Activated CD4-positive, alpha-beta T cell treated with anti-CD3 and anti-CD28 coated beads, Interleukin-2, amount 50 U/mL, for 24 hours (primary cell): ENCODE results near the gene VWA7.

ENCODE experiments used
- DNase-seq, 2 donors: peaks; one replicate each; pipeline ENCODE4 v3.0.0-alpha.2; 2020; ENCODE audit warnings: low read depth in 1 of 2, low spot score in 1 of 2

The VWA7 gene

GRCh38 chr6:31758281-31758680 is 18.8 kb downstream of the VWA7 start:
- DNase-seq: no peak

DNA sequence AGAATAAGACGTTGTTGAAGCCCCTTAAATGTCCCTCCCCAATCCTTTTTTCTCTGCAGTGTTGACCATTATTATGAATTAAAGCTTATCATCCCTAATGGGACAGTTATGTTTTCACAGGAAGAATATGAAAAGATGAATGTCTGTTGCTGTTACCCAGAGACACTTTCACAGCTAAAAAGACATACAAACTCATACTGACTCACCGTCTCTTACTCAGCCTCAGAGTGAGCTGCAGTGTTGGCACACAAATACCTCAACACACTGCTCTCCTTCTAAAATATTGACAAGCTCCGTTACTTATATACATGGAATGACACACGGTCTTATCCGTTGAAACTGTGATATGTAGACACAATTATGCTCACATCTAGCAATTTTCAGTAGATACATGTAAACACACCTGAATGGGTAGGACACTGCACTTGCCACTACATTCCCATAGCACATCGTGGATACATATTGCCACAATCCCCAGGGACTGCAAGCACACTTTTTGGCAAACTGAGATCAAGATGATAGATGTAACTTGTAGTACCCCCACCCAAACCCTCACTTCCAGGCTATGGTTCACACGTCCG is 24.3 kb downstream of the VWA7 start:
- DNase-seq: no peak

GRCh38 chr6:31750411-31751022 is 26.6 kb downstream of the VWA7 start:
- DNase-seq: no peak

- no peak for DNase-seq
Observed at GRCh38 chr6:31749301-31750036, 27.7 kb downstream of the VWA7 start.

DNA sequence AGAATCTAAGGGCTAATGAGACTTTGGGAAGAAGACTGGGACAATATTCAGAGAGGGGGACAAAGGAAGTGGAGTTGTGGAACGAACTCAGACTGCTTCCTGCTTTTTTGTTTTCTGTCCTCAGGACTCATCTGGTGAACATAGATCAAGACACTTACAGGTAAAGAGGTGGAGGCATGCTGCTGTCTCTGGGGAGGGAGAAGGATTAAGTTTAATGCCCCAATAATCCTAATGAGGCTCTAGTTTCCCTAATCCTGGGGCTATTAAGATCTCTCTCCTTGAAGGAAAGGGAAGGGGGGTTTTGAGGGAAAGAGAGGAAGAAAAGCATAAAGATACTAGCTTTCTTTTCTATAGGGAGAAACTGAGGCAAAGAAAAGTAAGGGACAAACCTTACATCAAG is 32.7 kb downstream of the VWA7 start:
- no peak for DNase-seq

- DNase-seq: no peak
Observed at GRCh38 chr6:31742894-31743293, 34.2 kb downstream of the VWA7 start.

GRCh38 chr6:31741815-31742214 is 35.3 kb downstream of the VWA7 start:
- no peak for DNase-seq

- DNase-seq: no peak
Observed at GRCh38 chr6:31740397-31741223, 36.5 kb downstream of the VWA7 start.

DNA sequence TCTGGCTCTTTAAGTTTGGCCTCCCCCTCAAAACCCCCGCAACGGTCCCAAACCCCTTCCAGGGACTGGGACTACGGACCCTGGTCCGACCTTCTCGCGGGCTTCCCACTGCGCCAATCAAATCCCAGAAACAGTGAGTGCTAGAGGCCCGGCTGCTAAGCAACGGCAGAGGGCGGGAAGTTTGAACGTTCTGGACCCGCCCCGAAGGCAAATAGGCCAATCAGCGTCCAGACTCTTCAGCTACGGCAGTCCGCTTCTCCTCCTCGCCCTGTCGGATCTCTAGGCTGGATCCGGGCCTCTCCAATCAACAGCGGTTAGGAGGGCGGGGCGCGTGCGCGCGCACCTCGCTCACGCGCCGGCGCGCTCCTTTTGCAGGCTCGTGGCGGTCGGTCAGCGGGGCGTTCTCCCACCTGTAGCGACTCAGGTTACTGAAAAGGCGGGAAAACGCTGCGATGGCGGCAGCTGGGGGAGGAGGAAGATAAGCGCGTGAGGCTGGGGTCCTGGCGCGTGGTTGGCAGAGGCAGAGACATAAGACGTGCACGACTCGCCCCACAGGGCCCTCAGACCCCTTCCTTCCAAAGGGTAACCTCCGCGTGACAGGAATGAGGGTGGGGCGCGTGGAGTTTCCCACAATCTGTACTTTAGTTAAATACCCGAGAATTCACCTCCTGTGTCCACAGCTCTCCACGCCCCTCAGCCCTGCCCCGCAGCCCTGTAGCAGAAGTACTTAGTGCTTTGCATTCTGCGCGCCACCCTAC is 37.3 kb downstream of the VWA7 start, which contains the start of gene MSH5:
TSS of gene MSH5 (plus strand) at position 367 of the 758 bp plus-strand sequence. CDS start 462 bp downstream, outside the sequence.
- DNase-seq: peak; percentile 87 to 96

DNA sequence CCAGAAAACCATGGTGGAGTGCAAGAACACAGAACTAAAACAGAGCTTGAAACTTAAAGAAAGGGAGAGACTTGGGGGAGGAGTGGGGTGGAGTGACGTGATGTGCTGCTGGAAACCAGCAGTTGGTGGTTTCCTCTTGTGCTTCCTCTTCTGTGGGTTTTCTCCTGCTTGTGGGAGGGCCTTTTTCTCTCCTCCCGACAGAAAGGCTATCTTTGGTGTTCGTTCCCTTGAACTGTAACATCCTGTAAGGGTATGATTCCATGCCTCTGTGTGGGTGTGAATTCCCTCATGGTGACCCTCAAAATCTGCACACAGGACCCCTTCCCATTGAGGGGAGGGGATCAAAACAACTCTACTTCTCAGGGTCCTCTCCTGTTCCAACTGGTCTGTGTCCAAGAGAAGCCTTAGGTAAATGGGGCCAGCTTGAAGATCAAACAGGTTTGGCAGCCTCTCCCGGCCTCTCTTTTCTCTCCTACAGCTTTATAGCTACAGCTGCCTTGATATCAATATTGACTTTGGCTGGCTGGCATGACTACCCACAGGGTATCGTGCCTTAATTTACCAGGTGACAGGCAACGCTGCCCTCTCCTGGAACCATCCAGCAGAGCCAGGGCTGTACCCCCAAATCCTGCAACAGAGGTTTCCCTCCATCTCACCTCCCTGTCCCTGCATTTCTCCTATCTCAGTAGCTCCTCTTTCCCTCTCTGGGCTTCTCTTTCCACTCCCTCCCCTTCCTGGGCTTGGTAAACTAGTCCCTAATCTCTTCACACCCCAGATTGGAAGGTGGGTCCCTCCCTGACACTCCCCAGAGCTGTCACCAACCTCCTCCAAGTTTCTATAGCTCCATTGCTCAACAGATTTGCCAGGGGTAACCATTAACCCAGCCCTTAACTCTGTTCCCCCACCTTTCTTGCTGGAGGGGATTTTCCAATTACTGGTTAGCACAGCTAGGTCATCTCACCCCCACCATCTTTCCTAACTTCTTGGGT is 38.8 kb downstream of the VWA7 start:
- peak in 1 of 2 donors; percentile 51 for DNase-seq

DNA sequence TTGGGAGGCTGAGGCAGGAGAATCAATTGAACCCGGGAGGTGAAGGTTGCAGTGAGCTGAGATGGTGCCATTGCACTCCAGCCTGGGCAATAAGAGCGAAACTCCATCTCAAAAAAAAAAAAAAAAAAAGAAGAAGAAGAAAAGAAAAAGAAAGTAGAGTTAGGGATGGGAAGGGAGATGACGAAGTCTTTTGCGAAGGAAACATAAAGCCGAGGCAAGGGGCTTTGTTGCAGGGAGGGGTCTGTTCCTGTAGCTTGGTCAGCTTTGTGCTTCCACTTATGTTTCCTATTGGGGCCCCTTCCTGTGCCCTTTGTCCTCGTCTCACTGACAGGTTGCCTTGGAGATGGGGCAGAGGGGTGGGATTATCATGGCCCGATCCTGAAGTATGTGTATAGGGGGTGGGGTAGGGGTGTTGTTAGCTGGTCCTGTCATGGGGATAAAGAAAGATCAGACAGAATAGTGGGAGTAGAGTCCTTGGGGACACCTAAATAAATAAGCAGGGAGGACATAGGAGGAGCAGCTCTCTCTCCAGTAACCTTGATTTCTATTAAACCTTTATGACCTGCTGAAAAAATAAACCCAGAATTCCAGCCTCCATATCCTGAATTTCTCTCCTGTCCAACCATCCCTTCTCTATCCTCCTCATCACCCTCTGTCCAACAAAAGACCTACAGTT is 39.7 kb downstream of the VWA7 start:
- no peak for DNase-seq

- DNase-seq: no peak
Observed at GRCh38 chr6:31736768-31737314, 40.3 kb downstream of the VWA7 start.

GRCh38 chr6:31736021-31736767 is 40.9 kb downstream of the VWA7 start, which contains the start of gene CLIC1:
Gene CLIC1 (minus strand): TSS chr6:31736530. CDS start chr6:31736300, 230 bp downstream.
- peak; percentile 56 to 73 for DNase-seq

- peak; percentile 13 to 54 for DNase-seq
Observed at GRCh38 chr6:31734821-31735406, 42.2 kb downstream of the VWA7 start.

DNA sequence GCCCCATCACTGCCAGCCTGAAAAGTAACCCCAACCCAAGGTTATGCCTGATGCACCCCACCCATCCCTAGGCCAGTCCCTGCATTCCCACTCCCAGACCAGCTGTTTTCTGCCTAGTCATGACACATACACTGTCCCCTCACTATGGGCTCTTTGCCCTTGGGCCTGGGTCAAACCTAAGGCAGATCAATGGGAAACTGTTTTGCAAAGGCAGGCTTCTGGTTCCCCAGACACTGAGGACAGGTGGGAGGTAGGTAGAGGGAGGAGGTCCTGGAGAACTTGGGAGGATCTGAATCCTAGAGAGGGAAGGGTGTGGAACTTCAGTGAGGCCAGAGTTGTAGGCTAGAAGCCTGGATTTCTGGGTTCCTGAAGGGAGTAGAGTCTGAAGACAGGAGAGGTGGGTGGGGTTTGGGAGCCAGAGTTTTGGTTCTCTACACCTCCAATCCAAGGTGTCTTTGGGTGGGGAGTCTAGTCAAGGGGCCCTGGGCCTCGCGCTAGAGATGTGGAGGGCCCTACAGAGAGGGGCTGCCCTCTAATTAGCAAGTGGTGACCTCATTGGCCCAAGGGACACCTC is 42.8 kb downstream of the VWA7 start:
- no peak for DNase-seq

GRCh38 chr6:31733734-31734133 is 43.4 kb downstream of the VWA7 start:
- no peak for DNase-seq

GRCh38 chr6:31732029-31732428 is 45.1 kb downstream of the VWA7 start:
- DNase-seq: no peak
